Measurements from ENCODE around the gene DFFB.
"Not testable (repeated sequence)": the region's sequence is repeated elsewhere in the genome, so short reads cannot be mapped to it uniquely, and the experiment has no call there.

The DFFB gene

GRCh38 chr1:3910857-3911845 is 53.9 kb downstream of the DFFB start:
- DNase-seq = peak; percentile 58

- DNase-seq = no peak
Measured at GRCh38 chr1:3911981-3912808, 54.9 kb downstream of the DFFB start.

GRCh38 chr1:3912809-3913685 is 55.8 kb downstream of the DFFB start:
- no peak for DNase-seq

- no peak for DNase-seq
Measured at GRCh38 chr1:3914331-3914851, 57.1 kb downstream of the DFFB start.

- no peak for DNase-seq
Measured at GRCh38 chr1:3914911-3915310, 57.6 kb downstream of the DFFB start.

- DNase-seq = no peak
Measured at GRCh38 chr1:3915551-3916121, 58.4 kb downstream of the DFFB start.

- DNase-seq = no peak
Measured at GRCh38 chr1:3917761-3918160, 60.5 kb downstream of the DFFB start.

GRCh38 chr1:3918359-3918758 is 61.1 kb downstream of the DFFB start:
- DNase-seq = not testable (repeated sequence)

- no peak for DNase-seq
Measured at GRCh38 chr1:3918966-3919611, 61.8 kb downstream of the DFFB start.

GRCh38 chr1:3919706-3920105 is 62.4 kb downstream of the DFFB start:
- DNase-seq = no peak

- no peak for DNase-seq
Measured at GRCh38 chr1:3921765-3922164, 64.5 kb downstream of the DFFB start.

- DNase-seq = no peak
Measured at GRCh38 chr1:3922201-3922725, 65.0 kb downstream of the DFFB start.

GRCh38 chr1:3922851-3923250 is 65.6 kb downstream of the DFFB start:
- DNase-seq = no peak

- peak; percentile 45 for DNase-seq
Measured at GRCh38 chr1:3923378-3924185, 66.3 kb downstream of the DFFB start.

- no peak for DNase-seq
Measured at GRCh38 chr1:3924186-3924824, 67.0 kb downstream of the DFFB start.

GRCh38 chr1:3924825-3925220 is 67.5 kb downstream of the DFFB start:
- DNase-seq = peak; percentile 85

- DNase-seq = no peak
Measured at GRCh38 chr1:3925256-3925655, 68.0 kb downstream of the DFFB start.

GRCh38 chr1:3925762-3926161 is 68.5 kb downstream of the DFFB start:
- DNase-seq = no peak

GRCh38 chr1:3926956-3927355 is 69.7 kb downstream of the DFFB start:
- DNase-seq = no peak

- DNase-seq = no peak
Measured at GRCh38 chr1:3928586-3928985, 71.3 kb downstream of the DFFB start.
